ENCODE data around the gene SLC13A2.

GRCh38 chr17:28513476-28513875 is 40.0 kb downstream of the SLC13A2 start:
- TF ChIP-seq POLR2AphosphoS5 (IDR thresholded peaks at IDR 0.05) (no peak), POLR2A (IDR thresholded peaks at IDR 0.05) (no peak), CTCF (IDR thresholded peaks at IDR 0.05) (no peak)
